ENCODE data around the gene PKIG. TPM values are rescaled to one million over a fixed set of nuclear protein-coding genes. Genes with fewer than 3 reads are reported as not detected.

The PKIG gene
- total RNA-seq, 4 donors from 2014 or later = 78.2 to 108 (median 91.5) TPM

- Histone ChIP-seq H3K27me3 (no peaks in the 10 kb centered on the region), H3K4me1 (peaks cover 0 to 60% (median 12%) of the 10 kb centered on the region in 4 donors), H3K27ac (peak overlapping the region in 3 of 4 donors; percentile 67 to 77 (median 76)), H3K9me3 (no peaks in the 10 kb centered on the region), H3K4me3 (no peak overlapping the region), H3K36me3 (no peaks in the 10 kb centered on the region)
- TF ChIP-seq CTCF (IDR thresholded peaks at IDR 0.05) (no peak), EP300 (IDR thresholded peaks at IDR 0.05) (no peak), POLR2A (IDR thresholded peaks at IDR 0.05) (no peak)
- DNase-seq (ENCODE audit: low spot score in 2 of 2) = no peak
- 87 to 89% methylated on average over 1 of the region's 1 CpG for WGBS, 2 donors
Observed at GRCh38 chr20:44581515-44581914, 864 bp upstream of the PKIG start.

- TF ChIP-seq CTCF (IDR thresholded peaks at IDR 0.05) = no peak
- TF ChIP-seq POLR2A (IDR thresholded peaks at IDR 0.05) = no peak
- TF ChIP-seq EP300 (IDR thresholded peaks at IDR 0.05) = no peak
- peaks cover 0 to 64% (median 15%) of the 10 kb centered on the region in 4 donors for H3K4me1 ChIP-seq
- no peak for DNase-seq (ENCODE audit: low spot score in 2 of 2)
- no peaks in the 10 kb centered on the region for H3K36me3 ChIP-seq
- H3K27me3 ChIP-seq = no peaks in the 10 kb centered on the region
- peak overlapping the region in 3 of 4 donors; percentile 8 to 44 (median 33) for H3K4me3 ChIP-seq
- H3K27ac ChIP-seq = peak overlapping the region in 3 of 4 donors; percentile 67 to 77 (median 76)
- WGBS, 2 donors = 63 to 68% methylated on average over 1 of the region's 1 CpG
- H3K9me3 ChIP-seq = no peaks in the 10 kb centered on the region
Observed at GRCh38 chr20:44583157-44583556, 778 bp downstream of the PKIG start.

GRCh38 chr20:44584162-44584561 is 1.8 kb downstream of the PKIG start:
- 90 to 91% methylated on average over 4 of the region's 4 CpGs for WGBS, 2 donors
- TF ChIP-seq EP300 (IDR thresholded peaks at IDR 0.05) (no peak), POLR2A (IDR thresholded peaks at IDR 0.05) (no peak), CTCF (IDR thresholded peaks at IDR 0.05) (no peak)
- Histone ChIP-seq H3K27me3 (no peaks in the 10 kb centered on the region), H3K36me3 (no peaks in the 10 kb centered on the region), H3K4me3 (no peak overlapping the region), H3K27ac (peak overlapping the region in 3 of 4 donors; percentile 37 to 77 (median 76)), H3K4me1 (peaks cover 0 to 61% (median 14%) of the 10 kb centered on the region in 4 donors), H3K9me3 (no peaks in the 10 kb centered on the region)
- no peak for DNase-seq (ENCODE audit: low spot score in 2 of 2)

GRCh38 chr20:44585057-44585963 is 2.9 kb downstream of the PKIG start:
- WGBS, 2 donors = 81 to 86% methylated on average over 6 of the region's 6 CpGs
- H3K4me1 ChIP-seq = peaks cover 0 to 49% (median 12%) of the 10 kb centered on the region in 4 donors
- no peak overlapping the region for H3K4me3 ChIP-seq
- no peak for DNase-seq (ENCODE audit: low spot score in 2 of 2)
- no peaks in the 10 kb centered on the region for H3K27me3 ChIP-seq
- H3K27ac ChIP-seq = peak overlapping the region in 1 of 4 donors; percentile 77
- TF ChIP-seq POLR2A (IDR thresholded peaks at IDR 0.05) (no peak), EP300 (IDR thresholded peaks at IDR 0.05) (no peak), CTCF (IDR thresholded peaks at IDR 0.05) (no peak)
- H3K36me3 ChIP-seq = peaks cover 0 to 7% (median 0%) of the 10 kb centered on the region in 3 donors
- H3K9me3 ChIP-seq = no peaks in the 10 kb centered on the region

- WGBS, 2 donors = 66 to 73% methylated on average over 3 of the region's 3 CpGs
- no peak for DNase-seq (ENCODE audit: low spot score in 2 of 2)
- peaks cover 0 to 18% (median 0%) of the 10 kb centered on the region in 3 donors for H3K36me3 ChIP-seq
- H3K4me1 ChIP-seq = peaks cover 0 to 38% (median 10%) of the 10 kb centered on the region in 4 donors
- H3K9me3 ChIP-seq = no peaks in the 10 kb centered on the region
- no peak overlapping the region for H3K4me3 ChIP-seq
- no peaks in the 10 kb centered on the region for H3K27me3 ChIP-seq
- peak overlapping the region in 1 of 4 donors; percentile 77 for H3K27ac ChIP-seq
- TF ChIP-seq POLR2A (IDR thresholded peaks at IDR 0.05) = no peak
Observed at GRCh38 chr20:44586289-44586911, 4.0 kb downstream of the PKIG start.
